Measurements from ENCODE around the gene MTA2.
A peak's percentile ranks its signal among the peaks of the same experiment; 100 is the strongest.
"Not testable (repeated sequence)": the region's sequence is repeated elsewhere in the genome, so short reads cannot be mapped to it uniquely, and the experiment has no call there.

Gene MTA2

GRCh38 chr11:62592989-62593421 is 8.7 kb downstream of the MTA2 start:
- no peak for DNase-seq (ENCODE audit: low read depth in 1 of 2, low spot score in 1 of 2)

GRCh38 chr11:62592146-62592815 is 9.4 kb downstream of the MTA2 start:
- DNase-seq (ENCODE audit: low read depth in 1 of 2, low spot score in 1 of 2) = no peak

DNA sequence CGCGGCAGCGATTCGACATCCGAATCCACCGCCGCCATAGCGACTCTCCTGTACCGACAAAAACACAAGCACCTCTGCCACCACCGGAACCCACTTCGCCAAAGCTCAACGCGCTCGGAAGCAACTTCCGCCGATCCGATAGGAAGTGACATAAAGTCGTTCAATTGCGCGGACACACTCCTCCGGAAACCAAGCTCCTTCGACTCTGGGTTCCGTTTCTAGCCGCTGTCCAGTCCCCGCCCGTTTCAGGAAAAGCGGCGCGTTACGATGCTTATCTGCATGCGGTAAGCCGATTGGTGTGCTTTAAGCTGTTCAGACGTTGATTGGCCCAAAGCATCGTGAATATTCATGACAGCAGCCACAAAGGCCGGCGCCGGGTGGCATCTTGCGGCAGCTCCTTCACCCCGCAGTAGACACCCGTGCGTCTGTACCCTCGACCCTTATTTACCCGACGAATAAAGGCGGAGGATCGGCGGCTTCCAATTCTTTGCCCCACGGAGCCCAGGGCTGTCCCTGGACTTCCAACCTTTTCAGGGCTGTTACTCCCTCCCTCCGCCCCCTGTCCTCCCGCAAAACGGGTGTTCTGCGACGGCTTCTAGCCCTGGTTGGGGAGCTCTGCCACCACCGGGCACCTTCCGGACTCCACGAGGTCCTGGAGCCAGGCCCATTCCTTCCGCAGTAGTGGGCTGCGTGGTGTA is 10.1 kb downstream of the MTA2 start, which contains the start of gene TUT1:
Gene TUT1 (minus strand): TSS at position 76 of the 698 bp plus-strand sequence. CDS start 38 bp downstream, at position 38.
- DNase-seq (ENCODE audit: low read depth in 1 of 2, low spot score in 1 of 2) = peak; percentile 91 to 92

DNA sequence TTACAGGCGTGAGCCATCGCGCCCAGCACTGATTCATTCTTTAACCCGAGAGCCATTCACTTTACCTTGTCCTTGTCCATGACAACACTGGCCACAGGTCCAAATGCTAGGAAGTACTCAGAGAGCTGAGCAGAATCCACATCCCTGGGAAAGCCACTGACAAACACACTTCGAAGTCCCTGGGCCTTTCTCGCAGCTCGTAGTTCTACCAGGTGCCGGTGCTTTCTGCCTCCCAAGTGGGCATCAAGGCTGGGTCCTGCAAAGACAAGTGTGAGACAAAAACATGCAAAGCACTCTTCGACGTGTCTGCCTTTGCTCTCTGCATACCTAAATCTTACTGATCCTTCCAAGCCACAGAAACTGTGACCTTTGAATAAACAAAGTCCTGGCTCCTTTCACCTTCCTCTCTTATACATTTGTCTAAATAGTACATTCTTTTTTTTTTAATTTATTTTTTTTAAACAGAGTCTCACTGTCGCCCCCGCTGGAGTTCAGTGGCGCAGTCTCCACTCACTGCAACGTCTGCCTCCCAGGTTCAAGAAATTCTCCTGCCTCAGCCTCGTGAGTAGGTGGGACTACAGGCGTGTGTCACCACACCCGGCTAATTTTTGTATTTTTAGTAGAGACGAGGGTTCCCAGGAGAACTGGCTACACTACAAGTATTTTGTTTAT is 12.6 kb downstream of the MTA2 start:
- no peak for DNase-seq (ENCODE audit: low read depth in 1 of 2, low spot score in 1 of 2)

DNA sequence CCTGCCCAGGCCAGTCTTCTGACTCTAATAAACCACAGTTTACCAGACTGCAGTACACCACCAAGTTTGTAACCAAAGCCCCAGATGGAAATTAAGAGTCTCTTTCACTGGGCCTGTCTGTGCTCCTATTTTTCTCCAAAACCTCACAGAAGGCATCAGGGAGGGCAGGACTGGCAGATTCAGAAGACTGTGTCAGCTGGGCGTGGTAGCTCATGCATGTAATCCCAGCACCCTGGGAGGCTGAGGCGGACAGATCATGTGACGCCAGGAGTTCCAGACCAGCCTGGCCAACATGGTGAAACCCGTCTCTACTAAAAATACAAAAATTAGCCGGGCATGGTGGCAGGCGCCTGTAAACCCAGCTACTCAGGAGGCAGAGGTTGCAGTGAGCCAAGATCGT is 16.3 kb downstream of the MTA2 start:
- DNase-seq (ENCODE audit: low read depth in 1 of 2, low spot score in 1 of 2) = not testable (repeated sequence)

DNA sequence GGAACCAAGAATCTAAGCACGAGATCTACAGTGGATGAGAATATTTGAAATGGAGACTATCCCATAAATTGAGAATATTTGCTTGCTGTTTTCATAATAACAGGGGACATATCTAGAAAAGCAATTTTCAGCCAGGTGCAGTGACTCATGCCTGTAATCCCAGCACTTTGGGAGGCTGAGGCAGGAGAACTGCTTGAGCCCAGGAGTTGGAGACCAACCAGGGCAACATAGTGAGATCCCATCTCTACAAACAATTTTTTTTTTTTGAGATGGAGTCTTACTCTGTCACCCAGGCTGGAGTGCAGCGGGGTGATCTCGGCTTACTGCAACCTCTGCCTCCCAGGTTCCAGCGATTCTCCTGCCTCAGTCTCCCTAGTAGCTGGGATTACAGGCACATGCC is 19.9 kb downstream of the MTA2 start:
- not testable (repeated sequence) for DNase-seq (ENCODE audit: low read depth in 1 of 2, low spot score in 1 of 2)

DNA sequence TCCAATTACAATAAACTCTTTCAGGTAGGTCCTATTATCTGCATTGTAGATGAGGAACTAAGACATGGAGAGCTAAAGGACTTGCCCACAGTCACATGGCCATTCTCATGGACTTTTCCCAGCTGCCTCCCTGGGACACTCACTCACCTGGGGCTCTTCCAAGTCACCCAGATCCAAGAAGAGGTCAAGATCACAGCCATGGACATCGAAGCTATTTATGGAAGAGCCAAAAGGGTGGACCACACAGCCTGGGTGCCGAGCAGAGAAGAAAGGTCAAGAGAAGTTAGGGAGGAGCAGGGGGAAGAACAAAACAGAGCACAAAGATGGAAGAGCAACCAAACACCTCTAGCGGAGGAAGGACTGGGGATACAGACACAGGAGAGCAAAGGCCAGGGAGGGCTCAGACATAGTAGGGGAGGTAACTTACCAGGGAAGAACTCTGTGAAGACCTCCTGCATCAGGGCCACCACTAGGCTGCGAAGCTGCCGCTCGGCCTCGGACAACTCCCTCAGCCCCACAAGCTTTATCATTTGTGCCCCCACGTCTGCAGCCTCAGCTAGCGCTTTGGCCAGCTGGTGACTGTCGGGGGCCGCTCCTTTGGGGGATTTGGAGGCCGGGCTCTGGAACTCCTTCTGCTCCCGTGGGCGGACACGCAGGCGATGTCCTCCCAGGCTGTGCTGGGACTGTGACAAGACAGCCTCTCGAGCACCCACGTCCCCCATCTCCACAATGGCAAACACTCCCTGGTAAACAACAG is 20.5 kb downstream of the MTA2 start:
- DNase-seq (ENCODE audit: low read depth in 1 of 2, low spot score in 1 of 2) = no peak

DNA sequence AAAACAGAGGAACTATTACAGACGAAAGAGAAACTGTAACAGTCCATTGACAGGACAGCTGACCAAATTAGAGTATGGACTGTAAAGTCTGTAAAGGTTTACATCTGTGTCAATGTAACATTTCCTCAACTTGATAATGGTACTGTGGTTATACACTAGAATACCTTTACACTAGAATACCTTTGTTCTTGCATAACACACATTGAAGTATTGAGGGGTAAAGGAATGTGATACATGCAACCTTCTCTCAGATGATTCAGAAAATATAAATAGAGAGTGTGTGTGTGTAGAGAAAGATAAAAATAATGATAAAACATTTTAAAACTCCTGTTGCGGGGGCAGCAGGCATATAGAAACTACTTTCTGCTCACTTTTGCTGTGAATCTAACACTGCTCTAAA is 22.4 kb downstream of the MTA2 start:
- DNase-seq (ENCODE audit: low read depth in 1 of 2, low spot score in 1 of 2) = no peak

- no peak for DNase-seq (ENCODE audit: low read depth in 1 of 2, low spot score in 1 of 2)
These were observed 23.1 kb downstream of the MTA2 start for GRCh38 chr11:62578541-62578940.

DNA sequence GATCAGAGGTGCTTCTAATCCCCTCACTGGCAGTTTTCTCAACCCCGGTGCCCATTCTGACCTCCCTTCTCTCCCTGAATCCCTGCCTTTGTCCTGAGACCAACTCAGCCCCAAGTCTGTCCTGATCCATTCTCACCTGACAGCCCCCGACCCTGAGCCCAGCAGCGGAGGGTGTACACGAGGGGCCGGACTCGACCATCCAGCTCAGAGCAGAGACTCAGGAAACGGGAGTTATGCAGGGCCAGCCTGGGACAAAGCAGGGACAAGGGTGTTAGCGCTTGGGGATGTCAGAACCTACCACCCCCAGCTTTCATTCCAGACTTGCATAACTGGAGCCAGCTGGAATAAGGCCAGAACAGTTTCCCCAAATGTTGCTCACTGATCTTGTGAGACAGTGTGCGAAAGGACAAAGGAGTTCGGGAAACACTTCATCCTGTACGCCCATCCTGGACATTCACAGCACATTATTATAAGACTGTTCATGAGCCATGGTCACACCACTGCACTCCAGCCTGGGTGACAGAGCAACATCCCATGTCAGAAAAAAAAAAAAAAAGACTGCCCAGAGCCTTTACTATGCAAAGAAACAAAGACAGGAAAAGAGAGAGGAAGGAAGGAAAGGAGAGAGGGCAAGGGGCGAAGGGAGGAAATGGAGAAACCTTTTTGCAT is 24.5 kb downstream of the MTA2 start:
- DNase-seq (ENCODE audit: low read depth in 1 of 2, low spot score in 1 of 2) = no peak

- no peak for DNase-seq (ENCODE audit: low read depth in 1 of 2, low spot score in 1 of 2)
These were observed 25.8 kb downstream of the MTA2 start for GRCh38 chr11:62575837-62576236.

- no peak for DNase-seq (ENCODE audit: low read depth in 1 of 2, low spot score in 1 of 2)
These were observed 26.5 kb downstream of the MTA2 start for GRCh38 chr11:62575156-62575555.

DNA sequence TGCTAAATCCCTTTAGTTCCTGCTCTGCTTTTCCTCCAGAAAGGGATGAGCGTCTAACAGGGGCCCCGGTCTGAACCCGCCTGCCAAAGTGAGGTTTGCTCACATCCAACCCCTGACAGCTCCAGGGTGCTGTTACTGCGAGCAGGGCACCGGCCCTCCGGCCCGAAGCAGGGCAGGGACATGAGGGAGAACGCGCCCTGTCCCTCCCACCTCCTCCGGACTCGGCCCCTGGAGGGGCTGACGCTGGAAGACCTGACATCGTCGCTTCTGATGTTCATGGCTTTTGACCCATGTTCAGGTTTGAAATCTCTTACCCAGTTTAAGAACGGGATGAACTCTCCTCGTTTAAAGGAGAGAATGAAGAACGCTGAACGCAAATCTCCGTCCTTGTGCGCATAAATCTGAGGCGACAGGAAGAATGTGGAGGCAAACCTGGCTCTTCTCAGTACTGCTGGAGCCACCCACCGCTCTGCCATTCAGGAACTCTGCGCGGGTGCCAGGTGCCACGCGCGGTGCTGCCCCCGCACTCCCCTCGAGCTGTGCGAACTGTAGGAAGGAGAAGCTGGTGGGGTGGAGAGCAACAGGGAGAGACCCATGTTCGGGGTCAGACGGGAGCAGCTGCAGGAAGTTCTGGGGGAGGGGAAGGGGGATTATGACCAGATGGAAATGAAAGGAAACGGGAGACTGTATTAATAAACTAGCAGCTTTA is 27.1 kb downstream of the MTA2 start:
- DNase-seq (ENCODE audit: low read depth in 1 of 2, low spot score in 1 of 2) = no peak

- peak; percentile 92 to 97 for DNase-seq (ENCODE audit: low read depth in 1 of 2, low spot score in 1 of 2)
These were observed 27.9 kb downstream of the MTA2 start, which contains the start of gene EEF1G for GRCh38 chr11:62573592-62574362. Gene EEF1G, minus strand, starts transcription at chr11:62573891. Its CDS starts 49 bp downstream, at chr11:62573842.

- no peak for DNase-seq (ENCODE audit: low read depth in 1 of 2, low spot score in 1 of 2)
These were observed 28.6 kb downstream of the MTA2 start for GRCh38 chr11:62573006-62573591.

DNA sequence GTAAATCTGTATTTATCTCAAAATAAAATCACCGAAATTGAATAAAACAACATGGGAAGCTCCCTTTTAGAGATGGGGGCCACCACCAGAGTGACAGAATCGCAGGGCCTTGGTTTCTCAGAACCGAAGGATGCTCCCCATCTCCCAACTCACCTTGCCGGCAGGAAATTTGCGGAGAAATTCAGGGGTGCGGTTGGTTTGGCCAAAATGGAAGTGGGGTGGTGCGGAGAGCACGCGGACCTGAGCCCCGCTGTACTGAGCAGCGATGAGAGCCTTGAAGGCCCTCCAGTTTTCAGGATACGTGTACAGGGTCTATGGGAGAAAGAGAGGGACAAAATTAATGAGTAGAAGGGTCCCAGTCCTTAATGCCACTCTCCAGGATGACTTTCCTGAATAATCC is 29.2 kb downstream of the MTA2 start:
- DNase-seq (ENCODE audit: low read depth in 1 of 2, low spot score in 1 of 2) = no peak

- DNase-seq (ENCODE audit: low read depth in 1 of 2, low spot score in 1 of 2) = not testable (repeated sequence)
These were observed 30.2 kb downstream of the MTA2 start for GRCh38 chr11:62571493-62571892.

- DNase-seq (ENCODE audit: low read depth in 1 of 2, low spot score in 1 of 2) = not testable (repeated sequence)
These were observed 30.8 kb downstream of the MTA2 start for GRCh38 chr11:62570903-62571302.

GRCh38 chr11:62569611-62570010 is 32.1 kb downstream of the MTA2 start:
- no peak for DNase-seq (ENCODE audit: low read depth in 1 of 2, low spot score in 1 of 2)

Data from activated T-helper 1 cell treated with anti-CD3 and anti-CD28 coated beads, Interleukin-2, amount 50 U/mL, for 16 hours (primary cell).